ENCODE measurements around the gene PTH1R. TPM values are rescaled to one million over a fixed set of nuclear protein-coding genes. Genes with fewer than 3 reads are reported as not detected.

PTH1R gene
- polyA plus RNA-seq, 2 of the 4 experiments (the other 2 are of a cell fraction): 0.45 to 0.53 TPM

GRCh38 chr3:46939578-46940445, 62.3 kb downstream of the PTH1R start:
- CTCF ChIA-PET: interaction anchor here (0.5 to 1.1 kb wide), 4 partner anchors 15 to 800 kb away, joined by 3 to 5 read pairs (median 4); no protein-coding TSS in a partner anchor
- Histone ChIP-seq H3K9me3 (no peaks in the 10 kb centered on the region), H3K4me2 (no peak overlapping the region), H3K4me1 (peaks cover 74% of the 10 kb centered on the region), H3K27ac (peak overlapping the region; percentile 57 to 71), H3K4me3 (no peak overlapping the region)
- DNase-seq (ENCODE audit: low read depth in 1 of 2, low spot score in 1 of 2): no peak
- no peak for ATAC-seq
- 92% methylated on average over 10 of the region's 12 CpGs for WGBS (ENCODE audit: missing lambda C conversion rate)
- no peak for FAIRE-seq
- TF ChIP-seq POLR2AphosphoS2 (conservative IDR thresholded peaks at IDR 0.05; ENCODE audit: low read length): no peak
- no peak for TF ChIP-seq FOSB (CRISPR knock-in tag; IDR thresholded peaks at IDR 0.05)
- no peak for TF ChIP-seq FOXS1 (CRISPR knock-in tag; IDR thresholded peaks at IDR 0.05)
- no peak for TF ChIP-seq CHD4 (IDR thresholded peaks at IDR 0.05; ENCODE audit: borderline replicate concordance)
- TF ChIP-seq HES2 (IDR thresholded peaks at IDR 0.05): no peak
- TF ChIP-seq CEBPB (IDR thresholded peaks at IDR 0.05): no peak
- no peak for TF ChIP-seq ZSCAN20 (CRISPR knock-in tag; IDR thresholded peaks at IDR 0.05)
- no peak for TF ChIP-seq POLR2A (IDR thresholded peaks at IDR 0.05; ENCODE audit: low read length)
- TF ChIP-seq CTCF (IDR thresholded peaks at IDR 0.05): no peak
- POLR2A ChIA-PET: no interaction called here

- Histone ChIP-seq H3K4me2 (peak overlapping the region; percentile 87), H3K4me1 (peaks cover 74% of the 10 kb centered on the region), H3K4me3 (no peak overlapping the region), H3K9me3 (no peaks in the 10 kb centered on the region), H3K27ac (peak overlapping the region; percentile 90 to 97)
- WGBS (ENCODE audit: missing lambda C conversion rate): 95% methylated on average over 7 of the region's 7 CpGs
- ChIA-PET CTCF (interaction anchor here (5.4 kb wide), 1 partner anchor 19 kb away, joined by 32 read pairs; no protein-coding TSS in a partner anchor), POLR2A (no interaction called here)
- no peak for DNase-seq (ENCODE audit: low read depth in 1 of 2, low spot score in 1 of 2)
- FAIRE-seq: no peak
- TF ChIP-seq ZFP36 (IDR thresholded peaks at IDR 0.05; ENCODE audit: borderline replicate concordance, partially characterized antibody) (no peak), CBX8 (IDR thresholded peaks at IDR 0.05) (no peak), NPAS2 (CRISPR knock-in tag; IDR thresholded peaks at IDR 0.05; ENCODE audit: borderline replicate concordance) (no peak), CEBPB (IDR thresholded peaks at IDR 0.05) (no peak), BHLHE40 (IDR thresholded peaks at IDR 0.05; ENCODE audit: low read depth, low read length) (no peak), HDAC2 (IDR thresholded peaks at IDR 0.05) (no peak), USF2 (IDR thresholded peaks at IDR 0.05) (no peak), MAX (IDR thresholded peaks at IDR 0.05) (no peak), ESRRA (IDR thresholded peaks at IDR 0.05; ENCODE audit: borderline replicate concordance, low read length) (no peak), HEYL (CRISPR knock-in tag; IDR thresholded peaks at IDR 0.05) (no peak), ZC3H11A (IDR thresholded peaks at IDR 0.05) (no peak), ATOH8 (CRISPR knock-in tag; IDR thresholded peaks at IDR 0.05; ENCODE audit: low read depth) (no peak), EHMT2 (IDR thresholded peaks at IDR 0.05; ENCODE audit: low read depth) (no peak), POLR2AphosphoS2 (conservative IDR thresholded peaks at IDR 0.05; ENCODE audit: low read length) (no peak), TFCP2L1 (CRISPR knock-in tag; IDR thresholded peaks at IDR 0.05) (no peak), BCL3 (IDR thresholded peaks at IDR 0.05) (no peak), GATA3 (IDR thresholded peaks at IDR 0.05; ENCODE audit: borderline replicate concordance) (no peak), KDM5A (IDR thresholded peaks at IDR 0.05) (no peak), RNF2 (IDR thresholded peaks at IDR 0.05; ENCODE audit: borderline replicate concordance, low read depth) (no peak)
- ATAC-seq: no peak
Measured at GRCh38 chr3:46942076-46942475, 64.6 kb downstream of the PTH1R start.
